Stimulated activated CD4-positive, alpha-beta T cell treated with anti-CD3 and anti-CD28 coated beads, Interleukin-15, amount 100 ng/mL, for 1 hour (primary cell): ENCODE data around the gene CACNA1S.

Experiments used
- DNase-seq, 2 donors: peaks; one replicate each; pipeline ENCODE4 v3.0.0-alpha.2; 2020; ENCODE audit warnings: low read depth in 1 of 2, low spot score in 1 of 2

CACNA1S gene

DNA sequence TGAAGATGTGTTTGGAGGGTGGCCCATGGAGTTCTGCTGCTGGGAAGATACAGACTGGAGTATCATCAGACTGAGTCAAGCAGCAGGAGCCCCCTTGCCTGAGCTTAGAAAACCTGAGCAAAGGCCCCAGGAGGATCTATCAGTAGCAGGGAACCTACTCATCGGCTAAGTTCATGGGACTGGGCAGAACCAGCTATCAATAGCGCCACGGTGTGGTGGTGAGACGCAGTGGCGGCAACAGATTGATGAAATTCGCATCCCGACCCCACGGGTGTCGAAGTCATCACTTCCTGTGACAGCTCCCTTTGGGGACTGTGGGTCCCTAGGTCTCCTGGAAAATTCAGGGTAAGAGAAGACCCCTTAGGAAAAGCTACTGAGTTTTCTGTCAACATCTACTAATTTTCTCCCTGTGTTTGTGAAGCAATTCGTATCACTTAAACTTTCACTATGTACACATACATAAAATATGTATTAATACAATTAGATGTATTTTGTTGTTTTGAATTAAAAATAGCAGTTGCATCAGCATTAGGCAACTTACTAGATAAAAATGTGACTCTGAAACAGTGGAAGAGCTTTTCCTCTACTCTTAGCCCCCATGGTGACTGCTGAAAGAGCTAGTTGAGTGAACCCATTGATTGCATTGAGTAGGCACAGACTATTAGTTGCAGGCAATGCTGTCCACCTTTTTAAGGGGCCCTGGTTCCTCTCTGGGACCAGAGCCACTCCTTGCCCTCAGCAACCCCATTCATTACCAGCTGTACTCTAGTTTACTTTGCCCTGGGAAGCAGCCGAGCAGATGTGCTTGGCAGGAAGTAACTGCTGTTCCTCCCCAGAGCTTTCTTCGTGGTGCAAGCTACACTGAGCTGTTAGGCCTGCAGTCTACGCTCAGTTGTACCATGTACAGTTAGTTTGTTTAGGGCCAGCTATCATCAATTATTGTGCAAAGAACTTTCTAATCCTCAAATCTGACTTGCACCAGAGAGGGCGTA lies 7.3 kb upstream of the CACNA1S start:
- peak in 1 of 2 donors; percentile 20 for DNase-seq

DNA sequence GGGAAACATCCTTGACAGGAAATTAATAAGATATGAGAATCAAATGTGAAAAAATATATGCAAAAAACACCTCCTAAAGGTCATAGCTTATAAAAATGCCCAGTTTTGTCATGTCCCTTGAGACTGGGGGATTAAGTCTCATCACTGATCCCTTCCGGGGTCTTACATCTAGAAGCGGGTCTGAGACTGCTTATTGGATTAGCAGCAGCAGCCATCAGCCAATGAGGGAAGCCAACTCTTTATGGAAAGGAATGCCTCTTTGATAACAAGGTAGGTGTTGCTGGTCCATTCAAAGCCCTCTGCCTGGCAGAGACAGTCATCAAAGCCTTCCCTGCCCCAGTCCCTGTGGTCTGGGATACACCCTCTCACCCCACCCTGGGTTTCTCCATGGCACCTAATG lies 3.9 kb upstream of the CACNA1S start:
- no peak for DNase-seq

DNA sequence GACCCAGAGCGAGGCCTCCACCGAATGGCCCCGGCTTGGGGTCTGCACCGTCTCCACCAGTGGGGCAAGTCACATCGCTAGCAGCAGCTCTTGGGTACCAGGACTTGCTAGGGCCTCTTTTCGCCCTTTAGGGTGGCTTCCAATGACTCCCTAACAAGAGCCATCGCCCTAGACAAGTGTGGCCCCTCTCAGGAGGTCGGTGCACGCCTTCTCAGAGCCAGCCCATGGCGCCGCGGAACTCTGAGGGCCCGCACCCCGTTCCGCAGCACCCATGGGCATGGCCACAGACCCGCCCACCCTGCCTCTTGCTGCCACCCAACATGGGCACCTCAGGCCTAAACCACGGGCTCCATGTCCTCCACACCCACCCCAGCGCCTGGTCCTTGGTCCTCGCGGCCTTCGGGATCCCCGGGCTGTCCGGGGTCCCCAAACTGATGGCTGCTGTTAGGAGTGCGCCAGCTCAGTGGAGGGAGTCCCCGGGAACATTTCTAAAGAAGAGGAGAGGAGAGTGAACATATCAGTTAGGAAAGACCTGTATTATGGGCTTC lies 3.2 kb upstream of the CACNA1S start:
- DNase-seq: no peak

- peak; percentile 43 to 50 for DNase-seq
Observed at GRCh38 chr1:201114245-201115131, 2.3 kb upstream of the CACNA1S start.

GRCh38 chr1:201113451-201114244 lies 1.4 kb upstream of the CACNA1S start:
- DNase-seq: no peak

DNA sequence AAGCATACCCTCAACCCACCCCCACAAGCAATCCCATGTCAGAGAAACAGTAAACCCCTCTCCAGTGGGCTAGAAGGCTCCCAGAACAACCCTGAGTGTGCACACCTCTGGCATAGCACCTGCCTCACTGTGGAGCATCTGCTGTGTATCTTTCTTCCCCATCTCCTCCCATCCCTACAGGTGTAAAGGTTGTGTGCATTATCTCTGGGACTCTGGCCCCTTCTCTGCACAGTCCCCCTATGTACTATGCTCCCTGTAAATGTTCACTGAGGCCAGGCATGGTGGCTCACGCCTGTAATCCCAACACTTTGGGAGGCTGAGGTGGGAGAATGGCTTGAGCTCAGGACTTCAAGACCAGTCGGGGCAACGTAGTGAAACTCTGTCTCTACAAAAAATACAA lies 700 bp upstream of the CACNA1S start:
- DNase-seq: no peak

- no peak for DNase-seq
Observed at GRCh38 chr1:201111672-201112071, 554 bp downstream of the CACNA1S start.

DNA sequence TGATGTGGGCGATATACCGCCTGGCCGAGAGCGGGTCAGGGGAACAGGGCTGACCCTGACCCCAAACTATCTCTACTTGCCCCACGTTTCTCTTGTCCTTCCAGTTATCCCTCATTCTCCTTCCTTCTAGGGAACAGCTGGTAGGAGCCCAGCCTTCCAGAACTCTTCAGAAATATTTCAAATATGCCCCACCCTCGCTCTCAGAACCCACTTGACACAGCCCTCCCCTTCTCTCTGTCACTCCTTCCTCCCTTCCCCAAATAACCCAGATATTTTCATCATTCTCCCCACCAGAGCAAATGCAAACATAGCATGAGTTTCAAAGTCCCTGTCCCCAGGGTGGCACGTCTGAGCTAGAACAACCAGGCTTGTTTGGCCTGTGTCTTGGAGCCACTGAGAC lies 1.1 kb downstream of the CACNA1S start:
- no peak for DNase-seq

DNA sequence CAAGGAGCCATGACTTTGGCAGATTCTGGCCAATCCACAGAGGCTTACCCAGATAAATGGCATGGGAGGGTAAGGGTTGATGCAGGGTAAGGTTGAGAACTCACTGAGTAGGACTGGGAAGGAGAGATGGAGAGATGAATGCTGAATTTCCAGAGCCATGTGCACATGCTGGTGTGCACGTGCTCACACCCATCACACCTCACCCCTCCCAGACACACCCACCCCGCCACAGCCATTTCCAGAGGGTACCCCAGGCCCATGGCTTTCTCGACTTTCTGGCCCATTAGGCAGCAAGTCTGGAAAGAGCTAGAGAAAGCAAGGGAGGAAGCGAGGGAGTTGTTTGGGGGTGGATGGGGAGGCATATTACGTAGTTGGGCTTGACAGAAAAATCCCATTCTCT lies 1.6 kb downstream of the CACNA1S start:
- no peak for DNase-seq

GRCh38 chr1:201110138-201110537 lies 2.1 kb downstream of the CACNA1S start:
- no peak for DNase-seq

DNA sequence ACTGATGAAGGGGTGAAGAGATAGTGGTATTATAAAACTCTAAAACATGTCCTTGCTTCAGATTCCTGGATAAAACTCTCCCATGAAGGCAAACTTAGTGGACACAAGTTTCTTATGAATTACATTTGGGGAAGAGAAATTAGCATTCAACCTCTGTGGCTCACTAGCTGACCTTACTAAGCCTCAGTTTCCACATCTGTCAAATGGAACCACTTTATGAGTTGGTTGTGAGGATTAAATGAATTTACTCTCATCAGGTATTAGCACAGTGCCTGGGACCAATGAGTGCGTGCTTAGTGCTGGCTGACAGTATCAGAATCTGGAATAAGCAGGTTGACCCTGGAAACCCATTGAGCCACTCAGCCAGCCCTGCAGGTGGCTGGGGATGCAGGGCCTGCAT lies 2.6 kb downstream of the CACNA1S start:
- no peak for DNase-seq

DNA sequence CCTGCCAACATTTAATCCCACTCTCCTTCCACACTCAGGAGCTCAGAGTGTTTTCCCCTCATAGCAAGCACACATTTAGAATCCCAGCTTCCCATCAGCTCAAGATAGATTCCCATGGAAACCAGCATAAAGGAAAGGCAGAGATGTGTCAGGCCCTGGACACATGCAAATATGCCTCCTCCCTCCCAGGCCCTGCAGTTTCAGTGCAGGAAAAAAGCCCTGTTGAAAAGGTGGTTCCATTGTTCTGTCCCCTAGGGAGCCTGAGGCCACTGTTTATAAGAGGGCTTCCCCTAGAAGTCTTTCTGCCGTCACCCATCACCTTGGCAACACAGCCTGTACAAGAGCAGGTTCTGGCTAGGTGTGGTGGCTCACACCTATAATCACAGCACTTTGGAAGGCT lies 3.6 kb downstream of the CACNA1S start:
- no peak for DNase-seq

DNA sequence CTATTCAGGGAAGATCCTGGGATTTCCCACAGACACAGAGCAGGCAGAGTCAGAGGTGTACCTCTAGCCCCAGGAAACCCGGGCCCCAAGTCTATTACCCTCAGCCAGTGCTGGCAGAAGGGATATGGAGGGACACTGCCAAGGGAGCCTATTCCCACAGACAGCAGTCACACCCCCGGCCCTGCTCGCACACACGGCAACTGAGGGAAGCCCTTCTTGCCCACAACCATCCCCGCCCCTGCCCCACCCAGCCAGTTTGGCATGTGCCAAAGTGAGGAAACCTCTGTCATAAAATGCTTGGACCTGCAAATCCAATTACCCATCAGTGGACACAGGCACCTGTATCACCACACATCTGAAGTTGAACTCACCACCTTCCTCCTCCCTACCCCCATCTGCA lies 6.5 kb downstream of the CACNA1S start:
- DNase-seq: no peak

GRCh38 chr1:201104141-201104540 lies 8.1 kb downstream of the CACNA1S start:
- no peak for DNase-seq

GRCh38 chr1:201103666-201104065 lies 8.6 kb downstream of the CACNA1S start:
- DNase-seq: no peak

GRCh38 chr1:201100169-201100930 lies 11.9 kb downstream of the CACNA1S start:
- DNase-seq: no peak

DNA sequence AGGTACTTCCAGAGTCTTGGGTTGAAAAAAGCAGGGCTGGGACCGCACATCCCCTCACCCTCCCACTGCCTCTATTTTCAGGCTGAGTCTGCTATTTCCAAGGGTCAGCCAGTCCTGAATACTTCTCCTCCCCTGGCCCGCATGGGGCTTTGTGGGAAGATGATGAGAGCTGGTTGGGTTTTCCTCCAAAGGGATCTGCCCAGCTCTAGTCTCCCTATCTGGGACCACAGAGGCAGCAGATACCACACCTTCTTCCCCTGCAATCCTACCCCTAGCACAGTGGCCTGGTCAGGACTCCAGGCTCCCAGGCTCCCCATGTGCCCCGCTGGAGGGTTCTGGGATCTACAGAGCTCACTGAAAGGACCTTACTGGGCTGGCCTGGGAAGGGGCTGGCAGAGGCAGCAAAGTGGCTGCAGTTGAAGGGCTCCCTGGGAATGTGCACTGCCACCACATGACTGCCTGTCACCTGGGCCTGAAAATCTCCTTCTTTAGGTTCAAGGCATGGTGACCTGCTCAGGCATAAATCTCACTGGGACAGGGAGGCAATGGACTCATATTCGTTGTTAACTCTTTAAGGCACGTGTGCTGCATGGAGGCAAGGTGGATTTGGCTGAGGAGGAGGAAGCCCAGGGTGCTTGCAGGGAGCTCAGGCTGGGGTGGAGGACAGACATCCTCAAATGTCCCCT lies 13.1 kb downstream of the CACNA1S start:
- DNase-seq: no peak

- DNase-seq: no peak
Observed at GRCh38 chr1:201096977-201097856, 15.0 kb downstream of the CACNA1S start.
